ENCODE data around the gene MKRN1. TPM values are rescaled to one million over a fixed set of nuclear protein-coding genes. Genes with fewer than 3 reads are reported as not detected.

MKRN1 gene
- total RNA-seq, 1 experiment from 2014 or later: 87.9 TPM

DNA sequence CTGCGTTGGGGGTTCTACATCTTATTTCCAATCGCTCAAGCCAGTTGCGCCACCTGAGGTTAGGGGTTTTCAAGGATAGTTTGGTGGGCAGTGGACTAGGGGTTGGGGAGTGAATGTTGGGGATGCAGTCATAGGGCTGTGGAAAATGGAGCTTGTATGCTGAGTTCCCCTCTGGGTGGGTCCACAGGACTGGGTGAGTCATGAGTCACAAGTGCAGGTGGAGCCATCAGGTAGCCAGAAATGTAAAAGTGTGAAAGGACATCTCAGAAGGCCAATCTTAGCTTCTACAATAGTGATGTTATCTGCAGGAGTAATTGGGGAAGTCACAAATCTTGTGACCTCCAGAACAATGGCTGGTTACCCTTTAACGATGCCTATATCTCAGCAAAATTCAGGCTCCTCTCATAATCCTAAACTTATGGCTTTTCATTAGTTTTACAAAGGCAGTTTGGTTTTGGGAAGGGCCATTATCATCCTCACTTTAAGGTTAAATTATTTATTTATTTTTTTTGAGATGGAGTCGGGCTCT lies 18.0 kb upstream of the MKRN1 start:
- BruUV-seq (replicated peaks): no TSS peak
- CTCF ChIA-PET: no interaction called here
- Histone ChIP-seq H3K9me3 (ENCODE audit: control insufficient read depth, insufficient read depth, low read depth, low read length) (no peaks in the 10 kb centered on the region), H3K27me3 (ENCODE audit: control insufficient read depth, insufficient read depth, low read length) (no peaks in the 10 kb centered on the region), H3K27ac (ENCODE audit: low read length) (no peak overlapping the region), H3K4me3 (ENCODE audit: low read depth in 2 of 2, low read length in 2 of 2) (no peak overlapping the region), H3K4me1 (ENCODE audit: control insufficient read depth, insufficient read depth, low read length) (no peaks in the 10 kb centered on the region), H3K36me3 (ENCODE audit: control insufficient read depth, insufficient read depth, low read length) (no peaks in the 10 kb centered on the region)
- POLR2A ChIA-PET: interaction anchor here (0.7 kb wide), 1 partner anchor 25 kb away, joined by 4 read pairs; no protein-coding TSS in a partner anchor
- in situ Hi-C loops (cut with HindIII; ENCODE audit: low pct_unique_long_range_greater_than_20kb, low sequenced_read_pairs) (no loop called here), intact Hi-C loops (cut with micrococcal nuclease; ENCODE audit: unreplicated experiment) (no loop called here)
- no peak for ATAC-seq
- no peak for DNase-seq (ENCODE audit: low read depth, low spot score)
- TF ChIP-seq TCF7L2 (IDR thresholded peaks at IDR 0.05; ENCODE audit: low read depth, low read length) (no peak), SIN3A (IDR thresholded peaks at IDR 0.05; ENCODE audit: borderline replicate concordance, insufficient read depth, low read depth, low read length) (no peak), POLR2AphosphoS5 (IDR thresholded peaks at IDR 0.05; ENCODE audit: low read depth, low read length) (no peak)
- TF ChIP-seq, protein P1, sequence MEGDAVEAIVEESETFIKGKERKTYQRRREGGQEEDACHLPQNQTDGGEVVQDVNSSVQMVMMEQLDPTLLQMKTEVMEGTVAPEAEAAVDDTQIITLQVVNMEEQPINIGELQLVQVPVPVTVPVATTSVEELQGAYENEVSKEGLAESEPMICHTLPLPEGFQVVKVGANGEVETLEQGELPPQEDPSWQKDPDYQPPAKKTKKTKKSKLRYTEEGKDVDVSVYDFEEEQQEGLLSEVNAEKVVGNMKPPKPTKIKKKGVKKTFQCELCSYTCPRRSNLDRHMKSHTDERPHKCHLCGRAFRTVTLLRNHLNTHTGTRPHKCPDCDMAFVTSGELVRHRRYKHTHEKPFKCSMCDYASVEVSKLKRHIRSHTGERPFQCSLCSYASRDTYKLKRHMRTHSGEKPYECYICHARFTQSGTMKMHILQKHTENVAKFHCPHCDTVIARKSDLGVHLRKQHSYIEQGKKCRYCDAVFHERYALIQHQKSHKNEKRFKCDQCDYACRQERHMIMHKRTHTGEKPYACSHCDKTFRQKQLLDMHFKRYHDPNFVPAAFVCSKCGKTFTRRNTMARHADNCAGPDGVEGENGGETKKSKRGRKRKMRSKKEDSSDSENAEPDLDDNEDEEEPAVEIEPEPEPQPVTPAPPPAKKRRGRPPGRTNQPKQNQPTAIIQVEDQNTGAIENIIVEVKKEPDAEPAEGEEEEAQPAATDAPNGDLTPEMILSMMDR (IDR thresholded peaks at IDR 0.05): no peak
- TF ChIP-seq, protein P2, sequence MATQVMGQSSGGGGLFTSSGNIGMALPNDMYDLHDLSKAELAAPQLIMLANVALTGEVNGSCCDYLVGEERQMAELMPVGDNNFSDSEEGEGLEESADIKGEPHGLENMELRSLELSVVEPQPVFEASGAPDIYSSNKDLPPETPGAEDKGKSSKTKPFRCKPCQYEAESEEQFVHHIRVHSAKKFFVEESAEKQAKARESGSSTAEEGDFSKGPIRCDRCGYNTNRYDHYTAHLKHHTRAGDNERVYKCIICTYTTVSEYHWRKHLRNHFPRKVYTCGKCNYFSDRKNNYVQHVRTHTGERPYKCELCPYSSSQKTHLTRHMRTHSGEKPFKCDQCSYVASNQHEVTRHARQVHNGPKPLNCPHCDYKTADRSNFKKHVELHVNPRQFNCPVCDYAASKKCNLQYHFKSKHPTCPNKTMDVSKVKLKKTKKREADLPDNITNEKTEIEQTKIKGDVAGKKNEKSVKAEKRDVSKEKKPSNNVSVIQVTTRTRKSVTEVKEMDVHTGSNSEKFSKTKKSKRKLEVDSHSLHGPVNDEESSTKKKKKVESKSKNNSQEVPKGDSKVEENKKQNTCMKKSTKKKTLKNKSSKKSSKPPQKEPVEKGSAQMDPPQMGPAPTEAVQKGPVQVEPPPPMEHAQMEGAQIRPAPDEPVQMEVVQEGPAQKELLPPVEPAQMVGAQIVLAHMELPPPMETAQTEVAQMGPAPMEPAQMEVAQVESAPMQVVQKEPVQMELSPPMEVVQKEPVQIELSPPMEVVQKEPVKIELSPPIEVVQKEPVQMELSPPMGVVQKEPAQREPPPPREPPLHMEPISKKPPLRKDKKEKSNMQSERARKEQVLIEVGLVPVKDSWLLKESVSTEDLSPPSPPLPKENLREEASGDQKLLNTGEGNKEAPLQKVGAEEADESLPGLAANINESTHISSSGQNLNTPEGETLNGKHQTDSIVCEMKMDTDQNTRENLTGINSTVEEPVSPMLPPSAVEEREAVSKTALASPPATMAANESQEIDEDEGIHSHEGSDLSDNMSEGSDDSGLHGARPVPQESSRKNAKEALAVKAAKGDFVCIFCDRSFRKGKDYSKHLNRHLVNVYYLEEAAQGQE (IDR thresholded peaks at IDR 0.05; ENCODE audit: insufficient read depth in 1 of 2, low read depth in 2 of 2, low read length in 1 of 2): no peak

- H3K4me1 ChIP-seq (ENCODE audit: control insufficient read depth, insufficient read depth, low read length): no peaks in the 10 kb centered on the region
- DNase-seq (ENCODE audit: low read depth, low spot score): no peak
- no peak overlapping the region for H3K4me3 ChIP-seq (ENCODE audit: low read depth in 2 of 2, low read length in 2 of 2)
- CTCF ChIA-PET: interaction anchor here (0.6 kb wide), 1 partner anchor 131 kb away, joined by 4 read pairs; no protein-coding TSS in a partner anchor
- POLR2A ChIA-PET: interaction anchor here (0.6 kb wide), 1 partner anchor 171 kb away, joined by 5 read pairs; no protein-coding TSS in a partner anchor
- no peaks in the 10 kb centered on the region for H3K27me3 ChIP-seq (ENCODE audit: control insufficient read depth, insufficient read depth, low read length)
- H3K27ac ChIP-seq (ENCODE audit: low read length): no peak overlapping the region
- no peaks in the 10 kb centered on the region for H3K36me3 ChIP-seq (ENCODE audit: control insufficient read depth, insufficient read depth, low read length)
- TF ChIP-seq TCF7L2 (IDR thresholded peaks at IDR 0.05; ENCODE audit: low read depth, low read length) (no peak), SIN3A (IDR thresholded peaks at IDR 0.05; ENCODE audit: borderline replicate concordance, insufficient read depth, low read depth, low read length) (no peak)
- H3K9me3 ChIP-seq (ENCODE audit: control insufficient read depth, insufficient read depth, low read depth, low read length): no peaks in the 10 kb centered on the region
- BruUV-seq (replicated peaks): no TSS peak
- intact Hi-C loops (cut with micrococcal nuclease; ENCODE audit: unreplicated experiment) (no loop called here), in situ Hi-C loops (cut with HindIII; ENCODE audit: low pct_unique_long_range_greater_than_20kb, low sequenced_read_pairs) (no loop called here)
- no peak for ATAC-seq
Observed at GRCh38 chr7:140495514-140496097, 16.3 kb upstream of the MKRN1 start.

DNA sequence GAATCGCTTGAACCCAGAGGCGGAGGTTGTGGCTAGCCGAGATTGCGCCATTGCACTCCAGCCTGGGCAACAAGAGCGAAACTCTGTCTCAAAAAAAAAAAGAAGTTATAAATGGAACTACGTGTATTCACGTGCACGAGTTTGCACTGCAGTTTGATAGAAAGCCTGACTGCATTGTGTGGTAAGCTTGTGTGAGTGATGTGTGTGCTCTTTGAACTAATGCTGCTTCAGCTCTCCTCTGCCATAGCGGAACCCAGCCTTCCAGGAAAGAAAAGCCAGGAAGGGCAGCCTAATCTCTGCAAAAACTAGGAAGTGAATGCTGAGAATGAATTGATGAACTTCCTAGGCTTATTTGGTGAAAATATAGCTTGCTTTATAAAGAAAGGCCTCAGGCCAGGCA lies 15.6 kb upstream of the MKRN1 start:
- no peak overlapping the region for H3K4me3 ChIP-seq (ENCODE audit: low read depth in 2 of 2, low read length in 2 of 2)
- H3K4me1 ChIP-seq (ENCODE audit: control insufficient read depth, insufficient read depth, low read length): no peaks in the 10 kb centered on the region
- in situ Hi-C loops (cut with HindIII; ENCODE audit: low pct_unique_long_range_greater_than_20kb, low sequenced_read_pairs): no loop called here
- H3K9me3 ChIP-seq (ENCODE audit: control insufficient read depth, insufficient read depth, low read depth, low read length): no peaks in the 10 kb centered on the region
- no TSS peak for BruUV-seq (replicated peaks)
- ChIA-PET POLR2A (interaction anchor here (0.6 kb wide), 2 partner anchors 170 to 194 kb away, joined by 4 to 5 read pairs; no protein-coding TSS in a partner anchor), CTCF (interaction anchor here (0.6 kb wide), 1 partner anchor 132 kb away, joined by 4 read pairs; no protein-coding TSS in a partner anchor)
- TF ChIP-seq, protein P1 (IDR thresholded peaks at IDR 0.05): no peak
- TF ChIP-seq, protein P2 (IDR thresholded peaks at IDR 0.05; ENCODE audit: insufficient read depth in 1 of 2, low read depth in 2 of 2, low read length in 1 of 2): no peak
- TF ChIP-seq TCF7L2 (IDR thresholded peaks at IDR 0.05; ENCODE audit: low read depth, low read length): no peak
- no peak for TF ChIP-seq POLR2AphosphoS5 (IDR thresholded peaks at IDR 0.05; ENCODE audit: low read depth, low read length)
- no peak for TF ChIP-seq SIN3A (IDR thresholded peaks at IDR 0.05; ENCODE audit: borderline replicate concordance, insufficient read depth, low read depth, low read length)
- intact Hi-C loops (cut with micrococcal nuclease; ENCODE audit: unreplicated experiment): no loop called here
- no peaks in the 10 kb centered on the region for H3K36me3 ChIP-seq (ENCODE audit: control insufficient read depth, insufficient read depth, low read length)
- ATAC-seq (no peak), DNase-seq (ENCODE audit: low read depth, low spot score) (no peak)
- H3K27me3 ChIP-seq (ENCODE audit: control insufficient read depth, insufficient read depth, low read length): no peaks in the 10 kb centered on the region
- no peak overlapping the region for H3K27ac ChIP-seq (ENCODE audit: low read length)
